HUES64 (cell line): ENCODE measurements around the gene BLM.
A peak's percentile ranks its signal among the peaks of the same experiment; 100 is the strongest.
"Not testable (repeated sequence)": the region's sequence is repeated elsewhere in the genome, so short reads cannot be mapped to it uniquely, and the experiment has no call there.

Experiments
- H3K27ac ChIP-seq: 2 replicates; pipeline ENCODE4 v1.7.0; 2013; ENCODE audit warnings: low read depth, low read length, inconsistent platforms
- H3K27me3 ChIP-seq: 2 replicates; pipeline ENCODE4 v1.6.1; 2013; ENCODE audit warnings: mild to moderate bottlenecking, low read length; ENCODE audit not compliant: insufficient read depth
- H3K36me3 ChIP-seq: 2 replicates; pipeline ENCODE4 v1.6.1; 2013; ENCODE audit warnings: mild to moderate bottlenecking, low read length; ENCODE audit not compliant: insufficient read depth
- H3K4me1 ChIP-seq: 2 replicates; pipeline ENCODE4 v1.6.1; 2013; ENCODE audit warnings: mild to moderate bottlenecking, low read length, moderate library complexity; ENCODE audit not compliant: insufficient read depth
- H3K4me3 ChIP-seq: 2 replicates; pipeline ENCODE4 v1.5.1; 2013; ENCODE audit warnings: mild to moderate bottlenecking, low read length, moderate library complexity
- H3K9ac ChIP-seq: 2 replicates; pipeline ENCODE4 v1.6.1; 2013; ENCODE audit warnings: mild to moderate bottlenecking, low read depth, low read length
- H3K9me3 ChIP-seq: 2 replicates; pipeline ENCODE4 v1.6.1; 2013; ENCODE audit warnings: low read depth, low read length; ENCODE audit not compliant: insufficient read depth
- WGBS: fragments of 150-250, 120-280 bp; methylation state at CpG from one replicate; pipeline ENCODE4 v1.1.7; 2013; ENCODE audit warnings: missing lambda C conversion rate; 5-methylcytosine and 5-hydroxymethylcytosine counted together

BLM gene

GRCh38 chr15:90740545-90740944 lies 23.4 kb downstream of the BLM start:
- not testable (repeated sequence) for H3K4me3 ChIP-seq, H3K4me1 ChIP-seq, H3K9ac ChIP-seq, H3K27ac ChIP-seq, H3K27me3 ChIP-seq, H3K36me3 ChIP-seq, H3K9me3 ChIP-seq
- WGBS: 85% methylated on average over 3 of the region's 3 CpGs

GRCh38 chr15:90742087-90742486 lies 24.9 kb downstream of the BLM start:
- Histone ChIP-seq H3K27ac (no peak overlapping the region), H3K9ac (no peak overlapping the region), H3K9me3 (no peaks in the 10 kb centered on the region), H3K4me3 (no peak overlapping the region), H3K4me1 (no peaks in the 10 kb centered on the region), H3K36me3 (peaks cover under 1% of the 10 kb centered on the region; the same call in 1 of the 2 replicates), H3K27me3 (no peaks in the 10 kb centered on the region)
- WGBS: 64% methylated on average over 3 of the region's 3 CpGs

GRCh38 chr15:90743407-90743806 lies 26.3 kb downstream of the BLM start:
- Histone ChIP-seq H3K9ac (no peak overlapping the region), H3K4me3 (no peak overlapping the region), H3K4me1 (no peaks in the 10 kb centered on the region), H3K9me3 (no peaks in the 10 kb centered on the region), H3K36me3 (peaks cover 5% of the 10 kb centered on the region), H3K27me3 (no peaks in the 10 kb centered on the region), H3K27ac (no peak overlapping the region)
- 100% methylated on average over 1 of the region's 1 CpG for WGBS

- Histone ChIP-seq H3K4me3 (no peak overlapping the region), H3K4me1 (peaks cover 10% of the 10 kb centered on the region), H3K27ac (no peak overlapping the region), H3K27me3 (no peaks in the 10 kb centered on the region), H3K9ac (no peak overlapping the region), H3K9me3 (no peaks in the 10 kb centered on the region), H3K36me3 (peaks cover 17% of the 10 kb centered on the region)
- WGBS: 94% methylated on average over 8 of the region's 8 CpGs
These were observed 27.7 kb downstream of the BLM start for GRCh38 chr15:90744759-90745402.

GRCh38 chr15:90749754-90750153 lies 32.6 kb downstream of the BLM start:
- Histone ChIP-seq H3K9ac (no peak overlapping the region), H3K36me3 (peaks cover 64% of the 10 kb centered on the region), H3K4me1 (peaks cover 12% of the 10 kb centered on the region), H3K4me3 (no peak overlapping the region), H3K9me3 (no peaks in the 10 kb centered on the region), H3K27ac (0 out of 2 replicates have a peak overlapping the region, but pooled peaks have one; percentile 13), H3K27me3 (no peaks in the 10 kb centered on the region)
- WGBS: 58% methylated on average over 3 of the region's 3 CpGs

GRCh38 chr15:90750186-90750585 lies 33.0 kb downstream of the BLM start:
- 92% methylated on average over 7 of the region's 7 CpGs for WGBS
- Histone ChIP-seq H3K36me3 (peaks cover 69% of the 10 kb centered on the region), H3K27ac (no peak overlapping the region), H3K4me1 (peaks cover 12% of the 10 kb centered on the region), H3K9ac (no peak overlapping the region), H3K4me3 (no peak overlapping the region), H3K9me3 (no peaks in the 10 kb centered on the region), H3K27me3 (no peaks in the 10 kb centered on the region)

GRCh38 chr15:90751300-90751825 lies 34.2 kb downstream of the BLM start:
- no peaks in the 10 kb centered on the region for H3K9me3 ChIP-seq
- H3K27me3 ChIP-seq: no peaks in the 10 kb centered on the region
- peaks cover 79% of the 10 kb centered on the region for H3K36me3 ChIP-seq
- WGBS: 94% methylated on average over 8 of the region's 8 CpGs
- no peak overlapping the region for H3K27ac ChIP-seq
- H3K9ac ChIP-seq: no peak overlapping the region
- H3K4me3 ChIP-seq: no peak overlapping the region
- H3K4me1 ChIP-seq: peaks cover 12% of the 10 kb centered on the region

- no peaks in the 10 kb centered on the region for H3K9me3 ChIP-seq
- H3K27me3 ChIP-seq: no peaks in the 10 kb centered on the region
- H3K4me1 ChIP-seq: peaks cover 18% of the 10 kb centered on the region
- H3K27ac ChIP-seq: no peak overlapping the region
- H3K36me3 ChIP-seq: peaks cover 85% of the 10 kb centered on the region
- no peak overlapping the region for H3K4me3 ChIP-seq
- WGBS: 91% methylated on average over 2 of the region's 2 CpGs
- H3K9ac ChIP-seq: no peak overlapping the region
These were observed 39.8 kb downstream of the BLM start for GRCh38 chr15:90756916-90757315.

GRCh38 chr15:90757461-90757860 lies 40.3 kb downstream of the BLM start:
- Histone ChIP-seq H3K27ac (no peak overlapping the region), H3K4me3 (no peak overlapping the region), H3K9me3 (no peaks in the 10 kb centered on the region), H3K27me3 (no peaks in the 10 kb centered on the region), H3K9ac (no peak overlapping the region), H3K36me3 (peaks cover 87% of the 10 kb centered on the region), H3K4me1 (peaks cover 20% of the 10 kb centered on the region)
- WGBS: 91% methylated on average over 1 of the region's 1 CpG

GRCh38 chr15:90760661-90761232 lies 43.6 kb downstream of the BLM start:
- Histone ChIP-seq H3K4me1 (peaks cover 20% of the 10 kb centered on the region), H3K4me3 (no peak overlapping the region), H3K27ac (peak overlapping the region; percentile 59; the same call in 1 of the 2 replicates), H3K36me3 (peaks cover 86% of the 10 kb centered on the region), H3K9me3 (no peaks in the 10 kb centered on the region), H3K9ac (no peak overlapping the region), H3K27me3 (no peaks in the 10 kb centered on the region)
- WGBS: 88% methylated on average over 1 of the region's 1 CpG

GRCh38 chr15:90761629-90762028 lies 44.5 kb downstream of the BLM start:
- H3K36me3 ChIP-seq: peaks cover 87% of the 10 kb centered on the region
- H3K4me1 ChIP-seq: peaks cover 20% of the 10 kb centered on the region
- H3K9me3 ChIP-seq: no peaks in the 10 kb centered on the region
- no peaks in the 10 kb centered on the region for H3K27me3 ChIP-seq
- H3K9ac ChIP-seq: no peak overlapping the region
- 81% methylated on average over 3 of the region's 3 CpGs for WGBS
- H3K4me3 ChIP-seq: no peak overlapping the region
- no peak overlapping the region for H3K27ac ChIP-seq
